ENCODE data around the gene CHRM5.
"Not testable (repeated sequence)": the region's sequence is repeated elsewhere in the genome, so short reads cannot be mapped to it uniquely, and the experiment has no call there.

CHRM5 gene

DNA sequence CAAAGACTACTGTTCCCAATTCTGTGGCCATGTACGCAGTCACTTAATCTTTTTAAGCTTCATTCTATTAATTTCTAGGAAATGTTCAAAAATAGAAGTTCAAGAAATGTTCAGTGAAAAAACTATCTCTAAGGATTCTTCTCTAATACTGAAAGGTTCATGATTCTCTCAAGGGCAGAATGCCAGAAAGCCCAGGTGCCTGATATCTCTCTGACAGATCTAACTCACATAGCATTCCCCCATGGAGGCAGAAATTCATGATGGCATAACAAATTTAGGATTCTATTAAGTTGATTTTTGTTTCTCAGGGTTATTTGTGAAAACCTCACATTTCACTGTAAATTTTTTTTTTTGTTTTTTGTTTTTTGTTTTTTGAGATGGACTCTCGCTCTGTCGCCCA, 17.5 kb downstream of the CHRM5 start:
- no peak overlapping the region for H3K4me3 ChIP-seq (ENCODE audit: low read length in 2 of 2)
- no peaks in the 10 kb centered on the region for H3K27me3 ChIP-seq (ENCODE audit: control insufficient read depth in 2 of 2, insufficient read depth in 2 of 2, low read length in 2 of 2)
- no peaks in the 10 kb centered on the region for H3K4me1 ChIP-seq (ENCODE audit: control insufficient read depth in 2 of 2, insufficient read depth in 2 of 2, low read length in 2 of 2)
- no peak overlapping the region for H3K9ac ChIP-seq (ENCODE audit: low read depth in 1 of 2, low read length in 2 of 2)
- H3K36me3 ChIP-seq (ENCODE audit: control insufficient read depth in 2 of 2, insufficient read depth in 2 of 2, low read length in 2 of 2), result no peaks in the 10 kb centered on the region
- no peak overlapping the region for H3K27ac ChIP-seq (ENCODE audit: low read depth in 2 of 2, low read length in 2 of 2)
- H3K9me3 ChIP-seq (ENCODE audit: control insufficient read depth in 2 of 2, low read length in 2 of 2), result no peaks in the 10 kb centered on the region

DNA sequence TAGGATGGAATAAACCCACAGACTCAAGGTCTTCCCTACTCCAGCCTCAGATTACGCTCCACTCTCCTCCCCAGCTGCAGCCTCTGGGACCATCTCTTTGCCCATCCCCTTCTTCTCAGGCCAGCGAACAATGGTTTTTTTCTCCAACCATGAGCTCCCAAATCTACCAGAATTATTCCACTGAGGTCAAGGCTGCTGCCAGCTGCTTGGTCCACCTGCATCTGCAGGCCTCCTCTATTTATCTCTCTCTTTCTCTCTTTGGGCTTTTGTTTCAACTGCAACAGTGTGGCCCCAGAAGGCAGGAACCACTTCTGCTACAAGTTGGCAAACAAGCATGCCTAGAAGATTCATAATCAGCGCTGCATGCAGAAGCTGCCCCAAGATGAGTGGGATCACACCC, 19.1 kb downstream of the CHRM5 start:
- Histone ChIP-seq H3K9ac (ENCODE audit: low read depth in 1 of 2, low read length in 2 of 2) (no peak overlapping the region), H3K4me1 (ENCODE audit: control insufficient read depth in 2 of 2, insufficient read depth in 2 of 2, low read length in 2 of 2) (no peaks in the 10 kb centered on the region), H3K36me3 (ENCODE audit: control insufficient read depth in 2 of 2, insufficient read depth in 2 of 2, low read length in 2 of 2) (no peaks in the 10 kb centered on the region), H3K27ac (ENCODE audit: low read depth in 2 of 2, low read length in 2 of 2) (no peak overlapping the region), H3K27me3 (ENCODE audit: control insufficient read depth in 2 of 2, insufficient read depth in 2 of 2, low read length in 2 of 2) (no peaks in the 10 kb centered on the region), H3K4me3 (ENCODE audit: low read length in 2 of 2) (no peak overlapping the region), H3K9me3 (ENCODE audit: control insufficient read depth in 2 of 2, low read length in 2 of 2) (no peaks in the 10 kb centered on the region)

DNA sequence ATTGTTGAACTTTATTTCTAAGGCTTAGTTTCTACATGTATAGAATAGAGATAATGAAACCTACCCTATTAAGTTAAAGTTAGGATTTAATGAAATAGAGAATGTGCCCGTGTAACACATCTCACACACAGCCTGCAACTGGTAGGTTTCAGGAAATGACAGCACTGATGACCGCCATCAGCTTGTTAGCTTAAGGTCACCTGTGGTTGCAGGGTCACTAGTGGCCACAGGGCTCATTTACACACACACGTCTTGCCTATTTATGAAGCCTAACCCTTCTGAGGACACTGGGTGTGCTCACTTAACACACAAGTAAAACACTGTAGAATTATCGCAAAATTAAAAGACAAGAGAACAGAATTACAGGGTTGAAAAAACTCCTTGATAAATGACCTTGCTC, 20.1 kb downstream of the CHRM5 start:
- Histone ChIP-seq H3K36me3 (ENCODE audit: control insufficient read depth in 2 of 2, insufficient read depth in 2 of 2, low read length in 2 of 2) (no peaks in the 10 kb centered on the region), H3K27me3 (ENCODE audit: control insufficient read depth in 2 of 2, insufficient read depth in 2 of 2, low read length in 2 of 2) (no peaks in the 10 kb centered on the region), H3K4me1 (ENCODE audit: control insufficient read depth in 2 of 2, insufficient read depth in 2 of 2, low read length in 2 of 2) (no peaks in the 10 kb centered on the region), H3K9me3 (ENCODE audit: control insufficient read depth in 2 of 2, low read length in 2 of 2) (no peaks in the 10 kb centered on the region), H3K4me3 (ENCODE audit: low read length in 2 of 2) (no peak overlapping the region), H3K27ac (ENCODE audit: low read depth in 2 of 2, low read length in 2 of 2) (no peak overlapping the region), H3K9ac (ENCODE audit: low read depth in 1 of 2, low read length in 2 of 2) (no peak overlapping the region)

DNA sequence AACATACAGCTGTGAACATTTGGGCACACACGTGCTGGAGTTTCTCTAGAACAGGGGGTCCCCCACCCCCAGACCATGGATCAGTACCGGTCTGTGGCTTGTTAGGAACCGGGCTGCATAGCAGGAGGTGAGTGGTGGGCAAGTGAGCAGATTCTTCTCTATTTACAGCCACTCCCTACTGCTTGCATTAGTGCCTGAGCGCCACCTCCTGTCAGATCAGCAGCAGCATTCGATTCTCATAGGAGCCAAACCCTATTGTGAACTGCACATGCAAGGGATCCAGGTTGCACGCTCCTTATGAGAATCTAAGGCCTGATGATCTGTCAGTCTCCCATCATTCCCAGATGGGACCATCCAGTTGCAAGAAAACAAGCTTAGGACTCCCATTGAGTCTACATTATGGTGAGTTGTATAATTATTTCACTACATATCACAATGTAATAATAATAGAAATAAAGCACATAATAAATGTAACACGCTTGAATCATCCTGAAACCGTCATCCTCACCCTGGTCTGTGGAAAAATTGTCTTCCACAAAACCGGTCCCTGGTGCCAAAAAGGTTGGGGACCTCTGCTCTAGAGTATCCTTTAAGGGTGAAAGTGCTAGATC, 25.8 kb downstream of the CHRM5 start:
- Histone ChIP-seq H3K36me3 (ENCODE audit: control insufficient read depth in 2 of 2, insufficient read depth in 2 of 2, low read length in 2 of 2) (no peaks in the 10 kb centered on the region), H3K9ac (ENCODE audit: low read depth in 1 of 2, low read length in 2 of 2) (no peak overlapping the region), H3K9me3 (ENCODE audit: control insufficient read depth in 2 of 2, low read length in 2 of 2) (no peaks in the 10 kb centered on the region), H3K27ac (ENCODE audit: low read depth in 2 of 2, low read length in 2 of 2) (no peak overlapping the region), H3K4me1 (ENCODE audit: control insufficient read depth in 2 of 2, insufficient read depth in 2 of 2, low read length in 2 of 2) (no peaks in the 10 kb centered on the region), H3K4me3 (ENCODE audit: low read length in 2 of 2) (no peak overlapping the region), H3K27me3 (ENCODE audit: control insufficient read depth in 2 of 2, insufficient read depth in 2 of 2, low read length in 2 of 2) (no peaks in the 10 kb centered on the region)

DNA sequence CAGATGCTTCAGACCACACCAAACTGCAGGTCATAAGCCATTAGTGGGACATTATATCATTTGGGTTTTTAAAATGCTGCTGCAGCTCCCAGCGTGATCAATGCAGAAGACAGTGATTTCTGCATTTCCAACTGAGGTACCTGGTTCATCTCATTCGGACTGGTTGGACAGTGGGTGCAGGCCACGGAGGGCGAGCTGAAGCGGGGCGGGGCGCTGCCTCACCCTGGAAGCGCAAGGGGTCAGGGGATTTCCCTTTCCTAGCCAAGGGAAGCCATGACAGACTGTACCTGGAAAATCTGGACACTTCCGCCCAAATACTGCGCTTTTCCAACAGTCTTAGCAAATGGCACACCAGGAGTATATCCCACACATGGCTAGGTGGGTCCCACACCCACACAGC, 27.4 kb downstream of the CHRM5 start:
- not testable (repeated sequence) for H3K27ac ChIP-seq (ENCODE audit: low read depth in 2 of 2, low read length in 2 of 2); H3K27me3 ChIP-seq (ENCODE audit: control insufficient read depth in 2 of 2, insufficient read depth in 2 of 2, low read length in 2 of 2); H3K9me3 ChIP-seq (ENCODE audit: control insufficient read depth in 2 of 2, low read length in 2 of 2); H3K4me1 ChIP-seq (ENCODE audit: control insufficient read depth in 2 of 2, insufficient read depth in 2 of 2, low read length in 2 of 2); H3K4me3 ChIP-seq (ENCODE audit: low read length in 2 of 2); H3K36me3 ChIP-seq (ENCODE audit: control insufficient read depth in 2 of 2, insufficient read depth in 2 of 2, low read length in 2 of 2); H3K9ac ChIP-seq (ENCODE audit: low read depth in 1 of 2, low read length in 2 of 2)

DNA sequence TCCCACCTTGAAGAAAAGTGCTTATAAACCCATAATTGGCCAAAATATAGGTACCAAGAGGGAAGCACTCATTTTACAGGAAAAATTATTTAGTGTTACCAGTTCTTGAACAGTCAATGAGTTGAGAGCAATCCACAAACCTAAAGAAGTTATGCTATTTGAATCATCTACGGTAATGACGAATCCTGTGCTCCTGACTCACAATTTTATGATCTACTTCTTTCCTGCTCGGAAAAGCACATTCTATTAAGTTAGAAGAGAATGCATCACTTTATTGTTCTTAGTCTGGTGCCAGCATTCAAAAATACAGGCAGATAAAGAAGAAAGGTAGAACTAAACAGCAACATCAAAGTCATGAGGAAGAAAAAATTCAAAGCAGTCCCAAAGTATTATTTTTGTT, 33.2 kb downstream of the CHRM5 start:
- Histone ChIP-seq H3K9me3 (ENCODE audit: control insufficient read depth in 2 of 2, low read length in 2 of 2) (no peaks in the 10 kb centered on the region), H3K4me1 (ENCODE audit: control insufficient read depth in 2 of 2, insufficient read depth in 2 of 2, low read length in 2 of 2) (no peaks in the 10 kb centered on the region), H3K9ac (ENCODE audit: low read depth in 1 of 2, low read length in 2 of 2) (no peak overlapping the region), H3K27ac (ENCODE audit: low read depth in 2 of 2, low read length in 2 of 2) (no peak overlapping the region), H3K36me3 (ENCODE audit: control insufficient read depth in 2 of 2, insufficient read depth in 2 of 2, low read length in 2 of 2) (no peaks in the 10 kb centered on the region), H3K4me3 (ENCODE audit: low read length in 2 of 2) (no peak overlapping the region), H3K27me3 (ENCODE audit: control insufficient read depth in 2 of 2, insufficient read depth in 2 of 2, low read length in 2 of 2) (no peaks in the 10 kb centered on the region)

DNA sequence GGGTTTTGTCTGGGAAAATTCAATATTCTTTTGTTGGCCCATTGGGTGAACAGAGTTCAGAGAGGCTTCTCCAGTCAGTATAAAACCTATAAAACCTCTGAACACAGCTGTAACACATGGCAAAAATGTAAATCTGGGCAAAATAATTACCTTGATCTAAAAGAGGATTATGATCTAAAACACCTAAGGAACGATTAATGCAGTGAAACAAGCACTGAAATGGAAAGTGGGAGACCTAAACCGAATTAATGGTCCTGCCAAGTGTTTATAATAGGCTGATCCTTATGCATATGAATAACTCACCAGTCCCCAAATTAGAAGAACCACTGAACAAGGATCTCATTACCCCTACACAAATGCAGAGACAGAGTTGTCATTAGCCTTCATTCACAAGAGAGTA, 38.1 kb downstream of the CHRM5 start:
- Histone ChIP-seq H3K36me3 (ENCODE audit: control insufficient read depth in 2 of 2, insufficient read depth in 2 of 2, low read length in 2 of 2) (no peaks in the 10 kb centered on the region), H3K9me3 (ENCODE audit: control insufficient read depth in 2 of 2, low read length in 2 of 2) (no peaks in the 10 kb centered on the region), H3K27ac (ENCODE audit: low read depth in 2 of 2, low read length in 2 of 2) (no peak overlapping the region), H3K4me3 (ENCODE audit: low read length in 2 of 2) (no peak overlapping the region), H3K27me3 (ENCODE audit: control insufficient read depth in 2 of 2, insufficient read depth in 2 of 2, low read length in 2 of 2) (no peaks in the 10 kb centered on the region), H3K9ac (ENCODE audit: low read depth in 1 of 2, low read length in 2 of 2) (no peak overlapping the region), H3K4me1 (ENCODE audit: control insufficient read depth in 2 of 2, insufficient read depth in 2 of 2, low read length in 2 of 2) (no peaks in the 10 kb centered on the region)

DNA sequence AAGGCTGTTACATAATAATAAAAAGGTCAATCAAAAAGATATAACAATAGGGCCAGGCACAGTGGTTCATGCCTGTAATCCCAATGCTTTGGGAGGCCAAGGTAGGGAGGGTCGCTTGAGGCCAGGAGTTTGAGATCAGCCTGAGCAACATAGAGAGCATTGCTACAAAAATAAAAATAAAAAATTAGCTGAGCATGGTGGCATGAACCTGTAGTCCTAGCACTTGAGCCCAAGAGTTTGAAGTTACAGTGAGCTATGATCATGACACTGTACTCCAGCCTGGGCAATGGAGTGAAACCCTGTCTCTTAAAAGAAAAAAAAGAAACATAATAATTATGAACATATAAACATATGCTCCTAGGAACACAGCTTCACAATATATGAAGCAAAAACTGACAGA, 41.4 kb downstream of the CHRM5 start:
- Histone ChIP-seq H3K4me1 (ENCODE audit: control insufficient read depth in 2 of 2, insufficient read depth in 2 of 2, low read length in 2 of 2) (no peaks in the 10 kb centered on the region), H3K27ac (ENCODE audit: low read depth in 2 of 2, low read length in 2 of 2) (no peak overlapping the region), H3K36me3 (ENCODE audit: control insufficient read depth in 2 of 2, insufficient read depth in 2 of 2, low read length in 2 of 2) (no peaks in the 10 kb centered on the region), H3K27me3 (ENCODE audit: control insufficient read depth in 2 of 2, insufficient read depth in 2 of 2, low read length in 2 of 2) (no peaks in the 10 kb centered on the region), H3K9me3 (ENCODE audit: control insufficient read depth in 2 of 2, low read length in 2 of 2) (no peaks in the 10 kb centered on the region), H3K9ac (ENCODE audit: low read depth in 1 of 2, low read length in 2 of 2) (no peak overlapping the region), H3K4me3 (ENCODE audit: low read length in 2 of 2) (no peak overlapping the region)

DNA sequence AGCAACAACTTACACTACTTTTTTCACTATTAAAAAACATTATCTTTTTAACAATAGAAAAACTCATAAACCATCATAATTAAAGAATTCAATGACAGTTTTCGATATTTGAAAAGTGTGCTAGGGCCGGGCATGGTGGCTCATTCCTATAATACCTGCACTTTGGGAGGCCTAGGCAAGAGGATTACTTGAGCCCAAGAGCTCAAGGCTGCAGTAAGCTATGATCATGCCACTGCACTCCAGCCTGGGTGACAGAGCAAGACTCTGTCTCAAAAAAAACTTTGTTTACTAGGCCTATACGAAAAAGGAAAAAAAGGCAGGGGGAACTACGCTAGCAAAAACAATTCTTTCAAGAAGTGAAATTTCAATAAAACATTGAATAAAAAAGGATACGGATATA, 42.6 kb downstream of the CHRM5 start:
- Histone ChIP-seq H3K27me3 (ENCODE audit: control insufficient read depth in 2 of 2, insufficient read depth in 2 of 2, low read length in 2 of 2) (no peaks in the 10 kb centered on the region), H3K27ac (ENCODE audit: low read depth in 2 of 2, low read length in 2 of 2) (no peak overlapping the region), H3K9me3 (ENCODE audit: control insufficient read depth in 2 of 2, low read length in 2 of 2) (no peaks in the 10 kb centered on the region), H3K4me1 (ENCODE audit: control insufficient read depth in 2 of 2, insufficient read depth in 2 of 2, low read length in 2 of 2) (no peaks in the 10 kb centered on the region), H3K9ac (ENCODE audit: low read depth in 1 of 2, low read length in 2 of 2) (no peak overlapping the region), H3K4me3 (ENCODE audit: low read length in 2 of 2) (no peak overlapping the region), H3K36me3 (ENCODE audit: control insufficient read depth in 2 of 2, insufficient read depth in 2 of 2, low read length in 2 of 2) (no peaks in the 10 kb centered on the region)

DNA sequence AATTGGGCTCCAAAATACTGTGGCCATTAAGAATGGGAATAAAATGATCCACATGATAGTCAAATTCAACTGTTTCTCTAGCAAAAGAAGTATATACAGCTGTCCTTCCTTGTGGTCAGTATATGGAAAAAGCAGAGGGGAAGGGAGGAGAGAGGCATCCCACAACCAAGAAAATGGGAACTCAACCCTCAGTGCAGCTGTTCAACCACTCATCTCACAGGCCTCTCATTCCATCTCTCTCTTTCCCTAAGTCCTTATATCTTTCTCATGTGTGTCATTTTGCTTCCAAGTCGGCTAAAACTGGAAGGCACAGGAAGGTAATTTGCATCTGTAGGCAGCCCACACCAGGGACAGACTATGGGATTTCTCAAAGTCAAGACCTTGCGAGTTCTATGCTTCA, 43.2 kb downstream of the CHRM5 start:
- Histone ChIP-seq H3K36me3 (ENCODE audit: control insufficient read depth in 2 of 2, insufficient read depth in 2 of 2, low read length in 2 of 2) (no peaks in the 10 kb centered on the region), H3K4me3 (ENCODE audit: low read length in 2 of 2) (no peak overlapping the region), H3K27me3 (ENCODE audit: control insufficient read depth in 2 of 2, insufficient read depth in 2 of 2, low read length in 2 of 2) (no peaks in the 10 kb centered on the region), H3K9me3 (ENCODE audit: control insufficient read depth in 2 of 2, low read length in 2 of 2) (no peaks in the 10 kb centered on the region), H3K9ac (ENCODE audit: low read depth in 1 of 2, low read length in 2 of 2) (no peak overlapping the region), H3K27ac (ENCODE audit: low read depth in 2 of 2, low read length in 2 of 2) (no peak overlapping the region), H3K4me1 (ENCODE audit: control insufficient read depth in 2 of 2, insufficient read depth in 2 of 2, low read length in 2 of 2) (no peaks in the 10 kb centered on the region)

DNA sequence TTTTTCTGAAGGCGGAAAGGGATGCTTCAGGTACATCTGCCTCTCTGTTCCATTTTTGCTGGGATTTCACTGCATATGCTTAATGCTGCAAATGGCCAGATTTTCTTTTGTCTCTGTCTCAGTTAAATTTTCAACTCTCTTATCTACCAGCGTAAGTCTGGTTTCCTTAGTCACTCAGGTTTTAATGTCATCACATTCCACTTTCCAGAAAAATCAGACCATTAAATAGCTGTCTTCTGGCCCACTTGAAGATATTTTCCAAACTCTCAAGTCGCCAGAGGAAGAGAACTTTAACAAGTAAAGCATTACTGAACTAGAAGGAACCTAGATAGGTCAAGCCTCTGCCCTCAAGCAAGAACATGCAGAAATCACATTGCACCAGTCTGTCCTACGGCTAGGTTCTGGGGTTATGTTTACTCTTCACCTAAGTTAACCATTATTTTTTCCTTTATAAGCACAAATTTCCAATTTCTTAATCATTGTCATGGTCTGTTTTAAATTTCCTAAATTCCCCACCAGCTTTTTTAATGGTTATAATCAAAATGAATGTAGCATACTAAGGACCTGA, 44.2 kb downstream of the CHRM5 start:
- Histone ChIP-seq H3K27ac (ENCODE audit: low read depth in 2 of 2, low read length in 2 of 2) (no peak overlapping the region), H3K27me3 (ENCODE audit: control insufficient read depth in 2 of 2, insufficient read depth in 2 of 2, low read length in 2 of 2) (no peaks in the 10 kb centered on the region), H3K36me3 (ENCODE audit: control insufficient read depth in 2 of 2, insufficient read depth in 2 of 2, low read length in 2 of 2) (no peaks in the 10 kb centered on the region), H3K9me3 (ENCODE audit: control insufficient read depth in 2 of 2, low read length in 2 of 2) (no peaks in the 10 kb centered on the region), H3K4me1 (ENCODE audit: control insufficient read depth in 2 of 2, insufficient read depth in 2 of 2, low read length in 2 of 2) (no peaks in the 10 kb centered on the region), H3K4me3 (ENCODE audit: low read length in 2 of 2) (no peak overlapping the region), H3K9ac (ENCODE audit: low read depth in 1 of 2, low read length in 2 of 2) (no peak overlapping the region)

Data from mucosa of rectum (tissue), 2 donors.